HG03095 (cell line): ENCODE data around the gene CCDC57.
A peak's percentile ranks its signal among the peaks of the same experiment; 100 is the strongest.

Experiments used
- ATAC-seq: cut with Tn5 transposase; IDR thresholded peaks from one replicate; pipeline ENCODE4 v1.9.1; 2021; ENCODE audit warnings: moderate library complexity; ENCODE audit not compliant: unreplicated experiment

Gene CCDC57

GRCh38 chr17:82084373-82085030 is 128.1 kb downstream of the CCDC57 start:
- no peak for ATAC-seq

GRCh38 chr17:82083533-82084359 is 128.9 kb downstream of the CCDC57 start:
- ATAC-seq = no peak

GRCh38 chr17:82083009-82083408 is 129.6 kb downstream of the CCDC57 start:
- ATAC-seq = no peak

GRCh38 chr17:82082456-82082855 is 130.2 kb downstream of the CCDC57 start:
- ATAC-seq = no peak

- no peak for ATAC-seq
Observed at GRCh38 chr17:82081966-82082365, 130.7 kb downstream of the CCDC57 start.

GRCh38 chr17:82081546-82081945 is 131.1 kb downstream of the CCDC57 start:
- ATAC-seq = no peak

- ATAC-seq = no peak
Observed at GRCh38 chr17:82080789-82081464, 131.7 kb downstream of the CCDC57 start.

GRCh38 chr17:82080048-82080788 is 132.4 kb downstream of the CCDC57 start:
- no peak for ATAC-seq

GRCh38 chr17:82079001-82079677 is 133.5 kb downstream of the CCDC57 start:
- ATAC-seq = no peak

GRCh38 chr17:82078433-82078832 is 134.2 kb downstream of the CCDC57 start:
- ATAC-seq = no peak

GRCh38 chr17:82077617-82078358 is 134.9 kb downstream of the CCDC57 start:
- no peak for ATAC-seq

- ATAC-seq = no peak
Observed at GRCh38 chr17:82076785-82077591, 135.7 kb downstream of the CCDC57 start.

GRCh38 chr17:82076018-82076784 is 136.4 kb downstream of the CCDC57 start:
- ATAC-seq = no peak

GRCh38 chr17:82073446-82073845 is 139.2 kb downstream of the CCDC57 start:
- ATAC-seq = no peak

- ATAC-seq = no peak
Observed at GRCh38 chr17:82072827-82073226, 139.8 kb downstream of the CCDC57 start.

- ATAC-seq = no peak
Observed at GRCh38 chr17:82070611-82071010, 142.0 kb downstream of the CCDC57 start.

- peak; percentile 52 for ATAC-seq
Observed at GRCh38 chr17:82065638-82066303, 146.9 kb downstream of the CCDC57 start, which contains the start of gene DUS1L. TSS of gene DUS1L (minus strand) at chr17:82065804. CDS start at chr17:82065059, 745 bp downstream.
